ENCODE data around the gene SACM1L.

GRCh38 chr3:45688882-45689786 is at the start of gene SACM1L:
- peak; percentile 73 for TF ChIP-seq POLR2AphosphoS5 (IDR thresholded peaks at IDR 0.05; ENCODE audit: low read depth, low read length)
- TF ChIP-seq REST (IDR thresholded peaks at IDR 0.05; ENCODE audit: insufficient read depth in 1 of 2, low read depth in 2 of 2, low read length in 2 of 2): no peak; a peak in 1 of 4 replicates
- TF ChIP-seq SIN3A (IDR thresholded peaks at IDR 0.05; ENCODE audit: borderline replicate concordance, insufficient read depth, low read length): no peak

Measured in PFSK-1 (cell line).